PC-3 (cell line): ENCODE results near the gene CASKIN1. TPM values are rescaled to one million over a fixed set of nuclear protein-coding genes. Genes with fewer than 3 reads are reported as not detected.

Source experiments
- ATAC-seq: fragments of 200-7000 bp; cut with Tn5 transposase; 2 replicates; pipeline ENCODE4 v1.9.1; 2020; ENCODE audit warnings: mild to moderate bottlenecking, moderate library complexity
- BruUV-seq: library from RNA; stranded (reverse); fragments of 400-500 nt; replicated peaks from 2 replicates; lab custom pipeline; 2021; lab: Mats Ljungman, UMichigan
- CTCF ChIA-PET: fragments of 300-600 bp; sonication (Branson Sonifier 250); formaldehyde crosslinking; loops from one replicate; lab custom pipeline; 2022; ENCODE audit warnings: antibody characterized with exemption; lab: Charles Lee
- POLR2A ChIA-PET: fragments of 300-600 bp; sonication (Branson Sonifier 250); formaldehyde crosslinking; loops from one replicate; lab custom pipeline; 2022; ENCODE audit warnings: antibody characterized with exemption; ENCODE audit not compliant: unreplicated experiment; lab: Charles Lee
- DNase-seq: peaks from one replicate; pipeline ENCODE4 v3.0.0-alpha.2; 2015
- H2AFZ ChIP-seq: fragments of 300-600 bp; sonication (generic); 2 replicates; pipeline ENCODE4 v1.6.0; 2016; ENCODE audit warnings: antibody characterized with exemption, low read length
- H3F3A ChIP-seq: fragments of 300-600 bp; sonication (generic); one replicate; pipeline ENCODE4 v1.6.0; 2017; ENCODE audit warnings: antibody characterized with exemption, low read length, control low read depth, mild to moderate bottlenecking; ENCODE audit not compliant: unreplicated experiment
- H3K27ac ChIP-seq: fragments of 300-600 bp; sonication (generic); 2 replicates; pipeline ENCODE4 v1.5.1; 2016; ENCODE audit warnings: mild to moderate bottlenecking, low read length
- H3K27me3 ChIP-seq: fragments of 300-600 bp; sonication (generic); 2 replicates; pipeline ENCODE4 v1.6.1; 2016; ENCODE audit warnings: low read length, mixed read lengths
- H3K36me3 ChIP-seq: fragments of 300-600 bp; sonication (generic); 2 replicates; pipeline ENCODE4 v1.6.1; 2016; ENCODE audit warnings: low read depth, mixed run types, low read length, mixed read lengths
- H3K4me1 ChIP-seq: fragments of 300-600 bp; sonication (generic); 2 replicates; pipeline ENCODE4 v1.5.1; 2016; ENCODE audit warnings: low read length; ENCODE audit not compliant: insufficient read depth
- H3K4me2 ChIP-seq: fragments of 300-600 bp; sonication (generic); 2 replicates; pipeline ENCODE4 v1.6.0; 2016; ENCODE audit warnings: low read length
- H3K4me3 ChIP-seq: fragments of 300-600 bp; sonication (generic); 2 replicates; pipeline ENCODE4 v1.5.1; 2016; ENCODE audit warnings: mild to moderate bottlenecking, low read length, mixed read lengths
- H3K79me2 ChIP-seq: fragments of 300-600 bp; sonication (generic); 2 replicates; pipeline ENCODE4 v1.6.1; 2017; ENCODE audit warnings: low read length, mixed read lengths
- H3K9ac ChIP-seq: fragments of 300-600 bp; sonication (generic); 2 replicates; pipeline ENCODE4 v1.6.0; 2016; ENCODE audit warnings: mild to moderate bottlenecking, low read length
- H3K9me2 ChIP-seq: fragments of 300-600 bp; sonication (generic); replicated peaks from 2 replicates; pipeline ENCODE4 v1.6.1; 2016; ENCODE audit warnings: mixed run types, low read length, mixed read lengths
- H3K9me3 ChIP-seq: fragments of 300-600 bp; sonication (generic); 2 replicates; pipeline ENCODE4 v1.6.1; 2016; ENCODE audit warnings: low read length, mixed read lengths
- H4K20me1 ChIP-seq: fragments of 300-600 bp; sonication (generic); 2 replicates; pipeline ENCODE4 v1.6.1; 2016; ENCODE audit warnings: low read length, mixed read lengths
- CTCF ChIP-seq: fragments of 300-600 bp; sonication (generic); conservative IDR thresholded peaks from 2 replicates; pipeline ENCODE4 v1.5.1; 2017; ENCODE audit warnings: antibody characterized with exemption, low read depth, mild to moderate bottlenecking, low read length
- EZH2 ChIP-seq: fragments of 300-600 bp; sonication (generic); IDR thresholded peaks from one replicate; pipeline ENCODE4 v1.6.1; 2017; ENCODE audit warnings: antibody characterized with exemption, mild to moderate bottlenecking, low read length; ENCODE audit not compliant: unreplicated experiment
- EZH2phosphoT487 ChIP-seq: fragments of 300-600 bp; sonication (generic); IDR thresholded peaks from 2 replicates; pipeline ENCODE4 v1.6.1; 2018; ENCODE audit warnings: mild to moderate bottlenecking, antibody characterized with exemption, low read length, borderline replicate concordance
- intact Hi-C: fragments of 100-400 bp; cut with micrococcal nuclease; formaldehyde crosslinking; loops from 2 replicates; pipeline ENCODE4 v1.9.0; 2023
- total RNA-seq: library from RNA; depleted of rRNA; stranded (reverse); fragments of >200 nt; gene quantifications from 2 replicates; pipeline ENCODE4 v1.2.3, GENCODE V29; 2014

CASKIN1 gene
- total RNA-seq, 1 experiment from 2014 or later, result 1.6 TPM

- H3K4me2 ChIP-seq, result peak overlapping the region; percentile 99; the same call in 1 of the 2 replicates
- H3K9ac ChIP-seq, result no peak overlapping the region
- H3K79me2 ChIP-seq, result peaks cover 2% of the 10 kb centered on the region
- H3F3A ChIP-seq, result peaks cover 18% of the 10 kb centered on the region
- POLR2A ChIA-PET, result no interaction called here
- BruUV-seq, result no TSS peak
- intact Hi-C loops, result no loop called here
- no peak for ATAC-seq
- H3K36me3 ChIP-seq, result no peaks in the 10 kb centered on the region; the same call in 1 of the 2 replicates
- peaks cover 18% of the 10 kb centered on the region for H3K4me1 ChIP-seq
- no peak overlapping the region for H3K27ac ChIP-seq
- H4K20me1 ChIP-seq, result peaks cover 16% of the 10 kb centered on the region
- no peaks in the 10 kb centered on the region for H3K9me2 ChIP-seq
- no peak for DNase-seq
- TF ChIP-seq EZH2 (no peak), CTCF (no peak), EZH2phosphoT487 (no peak)
- CTCF ChIA-PET, result no interaction called here
- no peak overlapping the region for H2AFZ ChIP-seq
- peak overlapping the region; percentile 67; the same call in 1 of the 2 replicates for H3K4me3 ChIP-seq
- no peaks in the 10 kb centered on the region for H3K27me3 ChIP-seq
- H3K9me3 ChIP-seq, result no peaks in the 10 kb centered on the region
These were observed 49.0 kb downstream of the CASKIN1 start for GRCh38 chr16:2147378-2147777.

GRCh38 chr16:2145843-2146242, 50.6 kb downstream of the CASKIN1 start:
- Histone ChIP-seq H3K79me2 (no peaks in the 10 kb centered on the region), H4K20me1 (peaks cover 1% of the 10 kb centered on the region), H3K27me3 (no peaks in the 10 kb centered on the region), H3K4me3 (no peak overlapping the region), H3K27ac (no peak overlapping the region), H3F3A (peaks cover 8% of the 10 kb centered on the region), H3K9me3 (no peaks in the 10 kb centered on the region), H3K36me3 (no peaks in the 10 kb centered on the region), H3K4me1 (peaks cover 7% of the 10 kb centered on the region), H2AFZ (no peak overlapping the region), H3K4me2 (no peak overlapping the region), H3K9me2 (no peaks in the 10 kb centered on the region), H3K9ac (no peak overlapping the region)
- intact Hi-C loops, result no loop called here
- TF ChIP-seq CTCF, result no peak
- TF ChIP-seq EZH2phosphoT487, result no peak
- no peak for TF ChIP-seq EZH2
- POLR2A ChIA-PET, result no interaction called here
- ATAC-seq, result no peak
- no TSS peak for BruUV-seq
- CTCF ChIA-PET, result no interaction called here
- DNase-seq, result no peak

- H3K4me2 ChIP-seq, result no peak overlapping the region
- ATAC-seq, result no peak
- H3K79me2 ChIP-seq, result no peaks in the 10 kb centered on the region
- H3K36me3 ChIP-seq, result no peaks in the 10 kb centered on the region
- no peaks in the 10 kb centered on the region for H3F3A ChIP-seq
- ChIA-PET POLR2A (no interaction called here), CTCF (no interaction called here)
- peaks cover 5% of the 10 kb centered on the region; the same call in 1 of the 2 replicates for H3K4me1 ChIP-seq
- H3K9ac ChIP-seq, result no peak overlapping the region
- no peak for DNase-seq
- H3K9me3 ChIP-seq, result no peaks in the 10 kb centered on the region
- no TSS peak for BruUV-seq
- H3K9me2 ChIP-seq, result no peaks in the 10 kb centered on the region
- no peak overlapping the region for H2AFZ ChIP-seq
- no peak for TF ChIP-seq CTCF
- TF ChIP-seq EZH2phosphoT487, result no peak
- TF ChIP-seq EZH2, result no peak
- no peaks in the 10 kb centered on the region for H3K27me3 ChIP-seq
- no peaks in the 10 kb centered on the region for H4K20me1 ChIP-seq
- H3K27ac ChIP-seq, result no peak overlapping the region
- no peak overlapping the region for H3K4me3 ChIP-seq
- intact Hi-C loops, result no loop called here
These were observed 52.4 kb downstream of the CASKIN1 start for GRCh38 chr16:2143878-2144485.
